Neuronal stem cell (in vitro differentiated cells): ENCODE data around the gene KDM4C.
"Not testable (repeated sequence)": the region's sequence is repeated elsewhere in the genome, so short reads cannot be mapped to it uniquely, and the experiment has no call there.

Experiments
- DNase-seq: peaks from one replicate; pipeline ENCODE4 v3.0.0-alpha.2; 2013; ENCODE audit warnings: low spot score
- H2AFZ ChIP-seq: one replicate; pipeline ENCODE4 v1.6.1; 2013; ENCODE audit warnings: mild to moderate bottlenecking, low read length, inconsistent platforms
- H2AK5ac ChIP-seq: 2 replicates; pipeline ENCODE4 v1.6.1; 2013; ENCODE audit warnings: low read depth, mild to moderate bottlenecking, inconsistent platforms, low read length, moderate library complexity, mixed read lengths
- H2BK120ac ChIP-seq: 2 replicates; pipeline ENCODE4 v1.6.1; 2013; ENCODE audit warnings: low read depth, mild to moderate bottlenecking, inconsistent platforms, low read length, moderate library complexity, mixed read lengths
- H2BK12ac ChIP-seq: one replicate; pipeline ENCODE4 v1.6.1; 2013; ENCODE audit warnings: low read length, inconsistent platforms
- H2BK15ac ChIP-seq: 2 replicates; pipeline ENCODE4 v1.6.1; 2013; ENCODE audit warnings: mild to moderate bottlenecking, low read length, inconsistent platforms, mixed read lengths
- H2BK5ac ChIP-seq: one replicate; pipeline ENCODE4 v1.6.1; 2013; ENCODE audit warnings: inconsistent platforms, mild to moderate bottlenecking, low read length, moderate library complexity
- H3K14ac ChIP-seq: one replicate; pipeline ENCODE4 v1.6.1; 2013; ENCODE audit warnings: low read length, inconsistent platforms
- H3K18ac ChIP-seq: 2 replicates; pipeline ENCODE4 v1.6.1; 2013; ENCODE audit warnings: low read length, inconsistent platforms
- H3K23ac ChIP-seq: 2 replicates; pipeline ENCODE4 v1.6.1; 2013; ENCODE audit warnings: low read depth, mild to moderate bottlenecking, mixed read lengths, low read length, inconsistent platforms; ENCODE audit not compliant: poor library complexity
- H3K27ac ChIP-seq: replicated peaks from 3 replicates; pipeline ENCODE4 v1.5.1; 2013; ENCODE audit warnings: low read length, inconsistent platforms
- H3K27me3 ChIP-seq, 3 experiments: 2 replicates each; pipeline ENCODE4 v1.6.1; 2013; ENCODE audit warnings: low read length in 3 of 3, mild to moderate bottlenecking in 2 of 3, inconsistent platforms in 1 of 3, low read depth in 1 of 3, mixed read lengths in 1 of 3, moderate library complexity in 1 of 3; ENCODE audit not compliant: control insufficient read depth in 3 of 3, insufficient read depth in 3 of 3
- H3K36me3 ChIP-seq, 2 donors: replicated peaks in 1 of 2; 2 replicates each; pipeline ENCODE4 v1.6.1; 2013; ENCODE audit warnings: low read length in 2 of 2; ENCODE audit not compliant: control insufficient read depth in 2 of 2, insufficient read depth in 2 of 2
- H3K4ac ChIP-seq: 2 replicates; pipeline ENCODE4 v1.6.1; 2013; ENCODE audit warnings: inconsistent platforms, mild to moderate bottlenecking, low read length, moderate library complexity
- H3K4me1 ChIP-seq, 2 donors: 1 replicate in 1 of 2; 2 replicates in 1 of 2; pipeline ENCODE4 v1.6.1; 2013; ENCODE audit warnings: low read length in 2 of 2, low read depth in 1 of 2; ENCODE audit not compliant: control insufficient read depth in 2 of 2, insufficient read depth in 1 of 2
- H3K4me2 ChIP-seq: one replicate; pipeline ENCODE4 v1.6.1; 2013; ENCODE audit warnings: mild to moderate bottlenecking, low read length, inconsistent platforms; ENCODE audit not compliant: insufficient read depth, poor library complexity, severe bottlenecking
- H3K4me3 ChIP-seq, 2 donors: 2 replicates each; pipeline ENCODE4 v1.5.1; 2013; ENCODE audit warnings: low read length in 2 of 2, mild to moderate bottlenecking in 2 of 2, inconsistent platforms in 1 of 2, moderate library complexity in 1 of 2
- H3K79me1 ChIP-seq: one replicate; pipeline ENCODE4 v1.6.1; 2013; ENCODE audit warnings: low read depth, mild to moderate bottlenecking, inconsistent platforms, low read length, moderate library complexity
- H3K9ac ChIP-seq: one replicate; pipeline ENCODE4 v1.6.1; 2013; ENCODE audit warnings: mild to moderate bottlenecking, low read depth, low read length, inconsistent platforms; ENCODE audit not compliant: poor library complexity
- H3K9me3 ChIP-seq, 2 donors: replicated peaks in 1 of 2; 2 replicates each; pipeline versions ENCODE3 to v1.6.1; 2013; ENCODE audit warnings: low read length in 2 of 2, mild to moderate bottlenecking in 2 of 2, inconsistent platforms in 1 of 2, low read depth in 1 of 2, mixed read lengths in 1 of 2, moderate library complexity in 1 of 2; ENCODE audit not compliant: control insufficient read depth in 2 of 2, insufficient read depth in 1 of 2
- H4K8ac ChIP-seq: one replicate; pipeline ENCODE4 v1.6.1; 2013; ENCODE audit warnings: low read depth, mild to moderate bottlenecking, inconsistent platforms, low read length, moderate library complexity
- H4K91ac ChIP-seq: one replicate; pipeline ENCODE4 v1.6.1; 2013; ENCODE audit warnings: low read length, low read depth, mild to moderate bottlenecking, inconsistent platforms; ENCODE audit not compliant: poor library complexity
- WGBS, 2 donors: extraction: QIAGEN DNeasy Blood & Tissue Kit; methylation state at CpG; one replicate each; pipeline ENCODE4 v1.1.7; 2013; ENCODE audit warnings: missing lambda C conversion rate in 2 of 2, mixed read lengths in 1 of 2; ENCODE audit not compliant: insufficient read length in 2 of 2, insufficient replicate concordance in 1 of 2; ENCODE audit errors: extremely low coverage in 2 of 2; 5-methylcytosine and 5-hydroxymethylcytosine counted together

The KDM4C gene

GRCh38 chr9:6765396-6765795 lies 7.6 kb downstream of the KDM4C start:
- no CpG with 5 or more reads among the region's 3 CpGs for WGBS, 2 donors
- no peak overlapping the region for H3K18ac ChIP-seq

DNA sequence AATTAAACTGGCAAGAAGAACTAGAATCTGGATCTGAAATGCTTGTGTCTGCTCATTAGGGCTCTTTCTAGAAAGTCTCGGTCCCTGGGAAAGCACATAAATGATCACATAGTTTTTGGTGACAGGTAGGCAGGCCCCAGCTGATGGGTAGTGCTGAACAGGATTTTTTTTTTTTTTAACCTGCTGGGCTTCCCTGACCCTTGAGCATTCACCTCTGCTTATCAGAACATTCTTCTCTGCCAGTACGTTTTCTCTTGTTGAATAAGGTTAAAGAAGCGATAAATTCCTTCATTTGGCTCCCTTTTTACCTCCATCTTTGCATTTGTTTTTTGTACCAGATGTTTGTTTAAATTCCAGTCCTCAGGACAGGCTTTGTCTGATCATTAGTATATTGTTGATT lies 8.8 kb downstream of the KDM4C start:
- H3K4ac ChIP-seq = no peak overlapping the region
- no peak overlapping the region for H2BK15ac ChIP-seq
- H3K23ac ChIP-seq = no peak overlapping the region
- peak overlapping the region; percentile 51 for H3K27ac ChIP-seq
- H3K4me1 ChIP-seq = no peaks in the 10 kb centered on the region
- WGBS, 2 donors = no CpG with 5 or more reads among the region's 3 CpGs
- no peak overlapping the region for H4K91ac ChIP-seq
- H2BK5ac ChIP-seq = no peak overlapping the region
- no peak overlapping the region for H3K9ac ChIP-seq
- DNase-seq = no peak
- H2BK12ac ChIP-seq = no peak overlapping the region
- no peaks in the 10 kb centered on the region for H3K36me3 ChIP-seq
- no peak overlapping the region for H4K8ac ChIP-seq
- no peak overlapping the region for H3K4me2 ChIP-seq
- H3K14ac ChIP-seq = no peak overlapping the region
- H3K27me3 ChIP-seq = no peaks in the 10 kb centered on the region
- no peak overlapping the region for H2AK5ac ChIP-seq
- no peak overlapping the region for H3K4me3 ChIP-seq
- no peaks in the 10 kb centered on the region for H3K79me1 ChIP-seq
- H3K9me3 ChIP-seq = peaks cover 0 to 4% of the 10 kb centered on the region in 2 donors
- H3K18ac ChIP-seq = no peak overlapping the region
- H2AFZ ChIP-seq = no peak overlapping the region
- no peak overlapping the region for H2BK120ac ChIP-seq

More at GRCh38 chr9:6765396-6765795, 7.6 kb downstream of the KDM4C start:
- H3K4ac ChIP-seq = no peak overlapping the region
- no peak overlapping the region for H2BK15ac ChIP-seq
- H3K4me2 ChIP-seq = no peak overlapping the region
- no peak for DNase-seq
- H2AK5ac ChIP-seq = no peak overlapping the region
- no peak overlapping the region for H2BK120ac ChIP-seq
- H3K9ac ChIP-seq = no peak overlapping the region
- no peak overlapping the region for H2AFZ ChIP-seq
- no peak overlapping the region for H3K14ac ChIP-seq
- no peak overlapping the region for H4K8ac ChIP-seq
- H3K4me3 ChIP-seq = no peak overlapping the region
- no peaks in the 10 kb centered on the region for H3K27me3 ChIP-seq
- H3K23ac ChIP-seq = no peak overlapping the region
- no peaks in the 10 kb centered on the region for H3K4me1 ChIP-seq
- H3K79me1 ChIP-seq = no peaks in the 10 kb centered on the region
- no peak overlapping the region for H2BK12ac ChIP-seq
- no peak overlapping the region for H2BK5ac ChIP-seq
- no peak overlapping the region for H3K27ac ChIP-seq
- H3K36me3 ChIP-seq = no peaks in the 10 kb centered on the region
- no peak overlapping the region for H4K91ac ChIP-seq
- peaks cover 0 to 4% of the 10 kb centered on the region in 2 donors for H3K9me3 ChIP-seq

GRCh38 chr9:6768587-6768986 lies 10.8 kb downstream of the KDM4C start:
- H2AFZ ChIP-seq, H2BK12ac ChIP-seq, H3K9ac ChIP-seq, H3K4me1 ChIP-seq, H3K4ac ChIP-seq, H3K27me3 ChIP-seq, H2BK5ac ChIP-seq, DNase-seq, H2BK15ac ChIP-seq, H3K23ac ChIP-seq, H3K14ac ChIP-seq, H3K27ac ChIP-seq, H3K36me3 ChIP-seq, H3K79me1 ChIP-seq, H3K4me3 ChIP-seq, H2BK120ac ChIP-seq, H4K91ac ChIP-seq, H3K9me3 ChIP-seq, H4K8ac ChIP-seq, H3K4me2 ChIP-seq, H2AK5ac ChIP-seq, H3K18ac ChIP-seq: not testable (repeated sequence)
- no CpG with 5 or more reads among the region's 4 CpGs for WGBS, 2 donors

GRCh38 chr9:6771722-6772121 lies 13.9 kb downstream of the KDM4C start:
- Histone ChIP-seq H3K23ac (no peak overlapping the region), H2BK5ac (no peak overlapping the region), H3K27ac (no peak overlapping the region), H4K8ac (no peak overlapping the region), H3K36me3 (no peaks in the 10 kb centered on the region), H3K79me1 (no peaks in the 10 kb centered on the region), H4K91ac (no peak overlapping the region), H2AFZ (no peak overlapping the region), H3K4me3 (no peak overlapping the region), H2BK120ac (no peak overlapping the region), H3K9ac (no peak overlapping the region), H3K4me2 (no peak overlapping the region), H3K4me1 (no peaks in the 10 kb centered on the region), H3K4ac (no peak overlapping the region), H3K14ac (no peak overlapping the region), H2BK12ac (no peak overlapping the region), H3K27me3 (no peaks in the 10 kb centered on the region), H2BK15ac (no peak overlapping the region), H3K18ac (no peak overlapping the region), H3K9me3 (no peaks in the 10 kb centered on the region), H2AK5ac (no peak overlapping the region)
- no peak for DNase-seq
- no CpG with 5 or more reads among the region's 2 CpGs for WGBS, 2 donors
